Subcutaneous adipose tissue (tissue), 4 donors: Measurements from ENCODE around the gene KLK13. TPM values are rescaled to one million over a fixed set of nuclear protein-coding genes. Genes with fewer than 3 reads are reported as not detected.

Source experiments
- CTCF ChIP-seq: fragments of 450-650 bp; IDR thresholded peaks from one replicate; pipeline ENCODE4 v1.5.1; 2016; ENCODE audit warnings: low read depth, mild to moderate bottlenecking, control low read depth, antibody characterized with exemption, moderate library complexity
- total RNA-seq, 4 donors: library from RNA; depleted of rRNA; stranded (reverse); fragments of >200 nt; gene quantifications; one replicate each; pipeline ENCODE4 v1.1.0, GENCODE V29; 2016

KLK13 gene
- total RNA-seq, 4 donors from 2014 or later, result not detected

- no peak for TF ChIP-seq CTCF
Observed at GRCh38 chr19:51075998-51076397, 11.1 kb upstream of the KLK13 start.

GRCh38 chr19:51071095-51071405, 6.2 kb upstream of the KLK13 start:
- TF ChIP-seq CTCF, result no peak

GRCh38 chr19:51070334-51071094, 5.6 kb upstream of the KLK13 start:
- no peak for TF ChIP-seq CTCF

GRCh38 chr19:51066393-51067186, 1.7 kb upstream of the KLK13 start:
- no peak for TF ChIP-seq CTCF

- TF ChIP-seq CTCF, result no peak
Observed at GRCh38 chr19:51065221-51065960, 499 bp upstream of the KLK13 start.

- no peak for TF ChIP-seq CTCF
Observed at GRCh38 chr19:51063664-51064063, 1.2 kb downstream of the KLK13 start.

- no peak for TF ChIP-seq CTCF
Observed at GRCh38 chr19:51060973-51061372, 3.9 kb downstream of the KLK13 start.
